A204.1 (cell line): ENCODE results near the gene RBKS.
"Not testable (repeated sequence)": the region's sequence is repeated elsewhere in the genome, so short reads cannot be mapped to it uniquely, and the experiment has no call there.

Experiments used
- FAIRE-seq: peaks from 2 replicates; lab custom pipeline; 2012; peaks lifted over from hg19 to GRCh38; lab: Jason Lieb, UNC

RBKS gene

DNA sequence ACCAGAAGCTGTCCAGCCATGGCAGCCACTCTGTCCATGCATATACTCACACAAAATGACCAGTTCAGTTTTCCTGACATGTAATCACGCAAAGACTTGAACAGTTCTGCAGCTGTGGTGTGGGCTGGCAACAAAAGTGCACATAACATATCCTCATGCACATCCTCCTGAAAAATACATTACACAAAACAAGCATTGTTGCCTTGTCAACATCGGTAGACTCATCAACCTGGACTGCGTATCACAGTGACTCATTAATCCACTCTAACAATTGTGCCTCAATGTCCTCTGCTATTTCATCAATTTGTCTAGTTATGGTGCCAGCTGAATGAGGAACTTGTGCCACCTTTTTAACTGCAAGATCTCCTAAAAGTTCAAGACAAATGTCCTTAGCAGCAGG, 19.5 kb downstream of the RBKS start:
- FAIRE-seq: no peak

DNA sequence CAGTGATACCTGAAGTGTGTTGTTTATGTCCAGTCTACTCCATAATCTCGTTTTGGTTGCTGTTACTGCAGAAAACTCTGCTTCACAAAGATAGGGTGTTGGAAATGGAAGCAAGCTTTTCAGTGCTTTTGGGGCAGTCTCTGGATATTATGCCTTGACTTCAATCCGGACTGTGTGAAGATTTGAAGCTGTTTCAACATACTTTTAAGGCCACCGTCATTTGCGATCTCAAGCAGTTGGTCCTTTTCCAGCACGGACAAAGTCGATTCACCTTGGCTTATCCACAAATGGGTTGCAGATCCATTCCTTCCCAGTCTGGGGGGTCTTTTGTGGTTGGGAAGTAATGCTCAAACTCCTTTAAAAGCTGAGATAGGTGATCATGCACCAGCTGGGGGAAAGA, 20.4 kb downstream of the RBKS start:
- no peak for FAIRE-seq

DNA sequence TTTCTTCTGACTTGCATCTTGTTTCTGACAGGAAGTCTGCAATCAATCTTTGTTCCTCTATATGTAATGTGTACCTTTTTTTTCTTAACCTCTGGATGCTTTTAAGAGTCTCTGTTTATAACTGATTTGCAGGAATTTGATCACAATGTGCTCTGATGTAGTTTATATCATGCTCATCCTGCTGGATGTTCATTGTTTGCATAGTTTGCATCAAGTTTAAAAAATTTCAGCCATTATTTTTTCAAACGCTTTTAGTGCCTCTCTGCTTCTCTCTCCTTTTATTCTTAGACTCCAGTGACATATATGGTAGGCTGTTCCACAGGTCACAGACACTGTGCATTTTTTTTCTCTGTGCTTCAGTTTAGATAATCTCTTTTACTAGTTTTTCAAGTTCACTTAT, 23.9 kb downstream of the RBKS start:
- FAIRE-seq: no peak

DNA sequence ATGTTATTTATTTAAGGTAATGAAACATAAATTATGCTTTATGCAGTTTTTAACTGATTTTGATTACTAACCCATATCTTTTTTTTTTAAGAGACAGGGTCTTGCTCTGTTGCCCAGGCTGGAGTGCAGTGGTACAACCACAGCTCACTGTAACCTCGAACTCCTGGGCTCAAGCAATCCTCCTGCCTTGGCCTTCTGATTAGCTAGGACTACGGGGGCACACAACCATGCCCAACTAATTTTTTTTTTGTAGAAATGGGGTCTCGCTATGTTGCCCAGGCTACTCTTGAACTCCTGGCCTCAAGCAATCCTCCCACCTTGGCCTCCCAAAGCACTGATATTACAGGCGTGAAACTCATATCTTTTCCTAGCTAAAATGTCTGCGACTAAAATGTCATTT, 26.2 kb downstream of the RBKS start:
- FAIRE-seq: not testable (repeated sequence)

DNA sequence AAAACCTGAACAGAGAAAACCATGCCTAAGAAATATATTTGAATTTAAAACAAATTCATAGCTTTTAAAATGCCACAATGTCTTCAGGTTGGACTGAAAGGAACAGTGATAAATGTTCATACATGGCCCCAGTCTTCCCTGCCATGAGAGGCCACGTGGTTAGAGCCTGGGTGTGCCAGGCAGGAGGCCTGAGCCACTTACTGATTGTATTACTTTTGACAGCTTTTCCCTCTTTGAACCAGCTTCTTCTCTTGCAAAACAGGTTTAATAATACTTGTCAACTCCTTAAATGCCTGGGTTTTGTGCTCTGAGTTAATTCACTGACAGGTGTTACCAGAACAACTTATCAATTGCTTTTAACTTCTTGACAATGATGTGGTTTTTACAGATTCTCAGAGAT, 27.0 kb downstream of the RBKS start:
- no peak for FAIRE-seq

DNA sequence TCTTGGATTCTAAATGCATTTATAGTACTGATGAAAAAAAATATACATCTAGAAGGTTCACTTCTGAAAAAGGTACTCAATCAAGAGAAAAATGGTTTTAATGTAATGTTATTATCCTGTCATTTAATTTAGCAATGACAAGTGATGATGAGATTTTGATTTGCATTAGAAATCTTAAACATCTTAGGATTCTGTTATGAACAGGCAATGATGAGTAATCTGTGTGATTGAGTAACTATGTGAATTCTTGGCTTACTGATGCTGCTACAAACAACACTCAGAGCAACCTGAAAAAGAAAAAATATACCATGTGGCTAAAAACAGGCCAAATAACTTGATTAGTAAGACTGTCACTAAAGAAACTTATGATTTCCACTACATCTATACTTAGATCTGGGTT, 30.1 kb downstream of the RBKS start:
- no peak for FAIRE-seq

DNA sequence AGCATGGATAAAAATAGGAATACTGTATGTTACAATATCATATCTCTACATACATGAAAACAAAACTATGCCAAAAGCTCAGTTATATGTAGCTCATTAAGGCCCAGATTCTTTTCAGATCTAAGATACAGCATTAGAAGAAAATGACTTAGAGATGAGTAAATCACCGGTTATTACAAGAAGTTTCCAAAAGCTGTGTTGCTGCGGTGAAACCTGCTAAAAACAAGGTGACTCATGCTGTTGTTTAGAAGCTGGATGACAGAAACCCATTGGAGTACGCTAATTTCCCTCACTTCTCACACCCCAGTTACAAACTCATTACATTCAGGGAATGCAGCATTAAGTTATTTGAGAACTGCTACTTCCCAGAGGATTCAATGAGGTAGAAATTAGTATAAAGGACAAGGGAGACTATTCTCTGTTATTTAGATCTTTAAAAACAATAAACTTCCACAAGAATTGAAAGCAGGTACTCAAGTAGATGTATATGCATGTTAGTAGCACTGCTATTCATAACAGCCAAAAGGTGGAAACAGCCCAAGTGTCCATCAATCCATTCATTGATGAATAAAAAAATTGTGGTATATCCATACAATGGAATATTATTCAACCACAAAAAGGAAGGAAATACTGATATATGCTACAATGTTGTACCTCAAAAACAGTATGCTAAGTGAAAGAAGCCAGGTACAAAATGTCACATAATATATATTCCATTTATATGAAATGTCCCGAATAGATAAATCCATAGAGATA, 32.6 kb downstream of the RBKS start:
- no peak for FAIRE-seq

DNA sequence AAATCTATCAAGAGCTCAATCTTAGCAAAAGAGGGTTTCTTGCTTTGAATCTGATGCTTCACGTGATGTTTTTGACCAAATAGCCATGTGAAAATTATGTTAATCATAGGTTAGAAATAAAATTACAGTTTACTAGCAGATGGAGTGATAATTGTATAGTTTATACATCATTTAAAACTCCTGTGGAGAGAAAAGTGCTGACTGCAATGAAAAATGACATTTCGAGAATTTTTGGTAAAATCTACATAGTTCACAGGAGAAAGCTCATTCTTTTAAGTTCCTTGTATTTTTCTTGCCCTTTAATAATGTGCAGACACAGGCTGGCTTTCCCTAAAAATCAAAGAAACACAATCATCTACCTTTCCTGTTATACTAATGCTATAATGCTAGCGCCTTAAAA, 33.2 kb downstream of the RBKS start:
- no peak for FAIRE-seq

DNA sequence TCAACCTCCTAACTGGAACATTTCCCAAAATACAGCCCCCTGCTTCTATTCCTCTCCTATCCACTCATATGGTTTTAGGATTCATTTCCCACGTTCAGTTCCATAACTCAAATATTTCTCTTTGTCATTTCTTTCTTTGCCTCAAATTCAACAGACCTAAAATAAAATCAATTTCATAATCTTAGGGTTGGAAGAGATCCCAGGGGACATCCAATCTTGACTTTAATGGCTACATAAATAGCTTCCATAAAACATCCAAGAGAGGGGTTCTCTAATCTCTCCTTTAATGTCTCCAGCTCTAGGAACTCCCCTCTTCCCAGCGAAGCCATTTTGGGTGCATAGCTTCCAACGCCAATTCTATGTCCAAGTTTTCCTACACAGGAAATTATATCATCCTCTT, 33.8 kb downstream of the RBKS start:
- no peak for FAIRE-seq

DNA sequence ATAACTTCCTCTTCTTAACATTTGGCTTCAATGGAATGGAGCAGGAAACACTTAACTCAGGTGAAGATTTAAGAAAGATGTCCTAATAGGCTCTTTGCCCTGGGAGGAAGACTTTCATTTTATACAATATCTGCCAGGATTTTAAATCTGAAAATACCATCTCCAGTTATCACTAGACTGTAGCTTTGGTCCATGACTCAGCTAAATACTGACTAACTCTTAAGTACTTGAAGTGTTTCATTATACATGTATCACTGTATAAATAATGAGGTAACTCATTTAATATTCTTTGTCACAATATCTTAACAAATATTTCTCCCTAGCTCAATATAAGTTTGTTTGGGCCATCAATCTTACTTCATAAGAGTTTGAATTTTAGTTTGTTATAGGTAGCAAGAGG, 34.7 kb downstream of the RBKS start:
- FAIRE-seq: no peak

DNA sequence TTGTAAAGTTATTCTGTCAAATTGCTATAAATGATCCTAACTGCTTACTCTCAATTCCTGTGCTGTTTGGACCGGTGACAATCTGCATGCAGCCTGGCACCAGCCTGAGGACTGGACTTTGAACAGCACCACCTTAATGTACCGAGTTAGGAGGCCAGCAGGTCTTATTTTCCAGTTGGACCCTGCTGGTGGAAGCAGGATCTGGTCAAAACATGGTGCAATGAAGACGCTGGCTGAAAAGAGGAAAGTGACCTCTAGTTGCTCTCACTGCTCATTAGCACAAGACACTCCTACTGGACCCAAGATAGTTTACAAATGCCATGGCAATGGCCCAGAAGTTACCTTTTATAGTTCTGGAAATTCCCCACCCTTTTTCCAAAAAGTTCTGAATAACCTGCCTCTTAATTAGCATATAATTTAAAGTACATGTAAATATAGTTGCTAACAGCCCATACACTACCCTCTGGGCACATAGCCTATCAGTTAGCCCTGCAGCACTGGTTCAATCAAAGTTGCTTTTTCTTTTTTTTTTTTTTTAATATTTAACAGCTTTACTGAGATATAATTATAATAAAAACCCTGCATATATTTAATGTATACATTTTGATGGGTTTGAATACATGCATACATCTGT, 35.8 kb downstream of the RBKS start:
- FAIRE-seq: no peak

DNA sequence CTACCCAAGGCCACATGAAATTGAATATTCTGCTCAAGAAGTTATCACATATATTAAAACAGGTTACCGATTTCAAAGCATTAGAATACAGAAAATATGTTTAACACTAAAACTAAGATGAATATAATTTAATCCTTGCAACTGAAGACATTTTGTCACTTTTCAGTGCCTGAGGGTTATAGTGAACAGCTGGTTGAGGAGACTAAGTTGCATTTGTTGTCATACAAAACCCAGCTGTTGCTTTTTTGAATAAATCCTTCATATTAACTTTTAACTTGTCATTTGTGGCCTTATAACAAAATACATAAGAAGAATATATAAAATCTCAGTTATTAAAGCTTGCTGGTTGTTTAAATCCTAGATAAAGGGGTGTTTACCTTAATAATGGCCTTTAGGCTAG, 37.5 kb downstream of the RBKS start:
- no peak for FAIRE-seq

DNA sequence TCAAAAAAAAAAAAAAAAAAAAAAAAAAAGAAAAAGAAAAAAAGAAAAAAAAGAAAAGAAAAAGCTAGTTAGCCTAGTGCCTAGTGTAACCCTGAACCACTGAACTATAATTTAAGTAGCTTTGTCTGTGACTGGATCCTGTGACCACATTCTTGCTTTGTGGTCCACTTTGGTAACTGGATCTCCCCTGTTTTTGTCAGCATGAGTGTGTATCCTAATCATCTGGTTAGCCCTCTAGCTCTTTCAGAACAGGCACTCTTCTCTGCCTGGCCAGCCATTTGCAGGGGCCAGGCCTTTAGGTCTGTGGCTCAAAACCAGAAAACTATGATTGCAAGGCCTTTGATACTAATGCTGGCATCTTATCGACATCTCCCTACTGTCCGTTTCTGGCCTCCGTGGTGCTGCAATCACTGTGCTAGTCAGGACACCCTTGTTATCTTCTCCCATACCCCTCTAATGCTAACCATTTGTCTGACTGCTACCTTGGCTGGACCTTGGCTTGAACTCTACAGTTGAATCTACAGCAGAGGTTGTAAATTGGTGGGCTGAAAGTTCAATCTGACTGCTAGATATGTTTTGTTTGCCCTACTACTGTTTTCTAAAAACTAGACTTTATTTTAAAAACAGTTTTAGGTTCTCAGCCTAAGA, 40.5 kb downstream of the RBKS start:
- FAIRE-seq: no peak

DNA sequence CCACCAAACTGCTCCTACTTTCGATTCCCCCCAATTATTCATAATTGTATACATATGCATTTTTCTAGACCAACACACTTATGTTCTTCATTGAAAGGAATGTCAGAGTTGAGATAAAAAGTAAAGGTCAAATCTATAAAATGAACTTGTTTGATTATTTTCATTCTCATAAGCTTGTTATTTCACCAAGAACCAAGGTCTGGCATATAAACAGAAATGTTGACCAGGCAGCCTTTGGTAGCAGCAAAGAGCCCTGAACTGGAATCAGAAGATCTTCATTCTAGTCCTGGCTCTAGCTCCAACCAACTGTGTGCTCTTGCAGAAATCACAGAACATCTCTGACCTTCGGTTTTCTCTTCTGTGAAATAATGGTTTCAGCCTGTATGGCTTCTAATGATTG, 42.9 kb downstream of the RBKS start:
- no peak for FAIRE-seq

DNA sequence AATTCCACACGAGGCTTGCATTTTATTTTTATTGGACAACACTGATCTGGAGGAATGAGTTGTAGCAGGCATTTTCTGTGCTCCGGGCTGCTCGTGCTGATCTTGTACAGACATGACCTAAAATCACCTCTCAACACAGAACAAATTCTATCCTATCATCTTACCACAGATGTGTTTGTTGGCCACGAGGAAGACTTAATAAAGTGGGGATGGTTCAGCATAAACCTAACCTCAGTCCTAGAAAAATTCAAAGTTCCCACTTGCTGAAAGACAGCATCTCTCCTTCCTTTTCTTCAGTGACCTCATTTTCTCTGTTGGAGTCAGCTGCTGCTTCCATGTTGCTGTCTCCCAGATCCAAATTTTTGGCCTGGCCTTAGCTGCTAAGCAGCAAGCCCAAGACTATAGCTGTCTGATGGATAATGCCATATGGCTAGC, 45.3 kb downstream of the RBKS start:
- FAIRE-seq: no peak

DNA sequence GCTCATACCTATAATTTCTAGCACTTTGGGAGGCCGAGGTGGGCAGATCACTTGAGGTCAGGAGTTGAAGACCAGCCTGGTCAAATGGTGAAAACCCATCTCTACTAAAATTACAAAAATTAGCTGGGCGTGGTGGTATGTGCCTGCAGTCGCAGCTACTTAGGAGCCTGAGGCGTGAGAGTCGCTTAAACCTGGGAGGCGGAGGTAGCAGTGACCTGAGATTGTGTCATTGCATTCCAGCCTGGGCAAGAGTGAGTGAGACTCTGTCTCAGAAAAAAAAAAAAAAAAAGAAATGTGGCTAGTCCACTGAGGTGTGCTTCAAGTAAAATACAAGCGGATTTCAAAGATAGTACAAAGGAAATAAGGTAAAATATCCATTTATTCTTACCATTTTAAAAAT, 46.2 kb downstream of the RBKS start:
- FAIRE-seq: no peak

DNA sequence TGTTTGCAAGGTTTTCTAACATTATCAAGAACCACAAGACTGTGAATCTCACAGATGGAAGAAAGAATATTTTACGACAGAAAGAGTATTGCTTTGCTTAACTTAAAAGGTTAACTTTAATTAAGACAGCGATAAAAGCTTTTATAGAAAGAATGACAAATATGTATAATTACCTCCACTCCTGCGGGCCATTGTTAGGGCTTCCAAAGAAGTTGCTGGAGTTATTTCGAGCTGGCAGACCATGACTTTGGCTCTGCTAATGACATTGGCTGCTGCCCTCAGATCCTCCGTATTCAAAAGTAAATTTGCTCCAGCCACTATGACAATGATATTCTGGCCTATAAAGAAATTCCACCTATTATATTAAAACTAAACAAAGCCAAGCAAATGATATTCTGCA, 47.3 kb downstream of the RBKS start:
- FAIRE-seq: no peak

DNA sequence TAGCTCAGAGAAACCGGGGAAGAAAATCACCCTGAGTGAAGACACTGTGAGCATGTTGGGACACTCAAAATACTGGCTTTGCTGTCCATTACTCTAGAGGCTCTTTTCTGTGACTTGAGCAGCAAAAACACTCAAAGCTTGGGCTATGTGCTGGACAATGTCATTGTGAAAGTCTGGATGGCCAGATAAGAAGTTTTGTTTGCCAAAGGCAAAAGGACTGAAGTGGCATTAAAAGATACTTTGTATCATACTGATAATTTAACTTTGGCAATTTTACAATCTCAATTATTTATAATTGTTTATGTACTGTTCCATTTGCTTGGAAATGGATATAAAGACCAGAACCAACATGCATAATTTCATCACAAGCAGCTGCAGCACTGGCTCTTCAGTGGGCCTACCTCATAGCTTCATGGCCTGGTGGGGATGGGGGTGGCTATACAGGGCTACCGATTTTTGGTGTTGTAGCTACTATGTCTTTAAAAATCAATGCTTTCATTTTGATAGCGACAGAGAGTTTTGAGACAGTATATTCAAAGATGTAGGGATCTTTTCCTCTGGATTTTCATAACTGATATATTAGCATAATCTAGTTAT, 51.1 kb downstream of the RBKS start:
- FAIRE-seq: no peak

DNA sequence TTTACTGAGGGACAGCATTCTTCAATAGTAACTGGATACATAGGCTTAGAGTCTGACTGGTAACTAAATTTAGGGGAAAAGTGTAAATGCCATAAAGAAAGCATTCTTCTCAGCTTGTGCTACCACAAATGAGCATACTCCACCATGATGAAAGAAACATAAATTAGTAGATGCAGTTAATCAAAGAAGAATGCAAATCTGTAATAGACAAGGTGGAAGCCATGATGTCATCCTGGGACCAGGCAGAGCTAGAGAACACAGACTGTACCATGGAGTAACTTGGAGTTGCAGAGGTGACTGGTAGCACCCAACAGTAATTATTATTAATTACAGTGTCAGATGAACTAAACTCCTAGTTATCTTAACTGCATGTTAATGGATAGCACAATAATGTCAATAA, 51.7 kb downstream of the RBKS start:
- FAIRE-seq: no peak

DNA sequence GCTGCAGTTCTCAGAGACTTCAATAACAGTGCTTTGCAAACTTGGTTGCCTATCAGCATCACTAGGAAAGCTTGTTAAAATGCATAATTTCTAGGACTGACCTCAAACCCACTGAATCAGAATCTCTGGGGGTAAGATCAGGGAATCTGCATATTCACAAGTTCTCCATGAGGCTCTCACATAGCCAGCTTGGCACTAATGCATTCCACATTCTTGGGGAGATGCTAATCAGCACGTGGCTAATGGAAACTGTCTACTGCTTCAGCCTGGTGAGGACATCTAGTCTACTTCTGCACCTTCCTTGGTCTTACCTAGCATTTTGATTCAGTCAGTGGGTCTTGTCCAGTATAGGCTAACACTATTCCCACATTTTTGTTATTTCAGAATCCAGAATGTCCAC, 56.3 kb downstream of the RBKS start:
- no peak for FAIRE-seq

DNA sequence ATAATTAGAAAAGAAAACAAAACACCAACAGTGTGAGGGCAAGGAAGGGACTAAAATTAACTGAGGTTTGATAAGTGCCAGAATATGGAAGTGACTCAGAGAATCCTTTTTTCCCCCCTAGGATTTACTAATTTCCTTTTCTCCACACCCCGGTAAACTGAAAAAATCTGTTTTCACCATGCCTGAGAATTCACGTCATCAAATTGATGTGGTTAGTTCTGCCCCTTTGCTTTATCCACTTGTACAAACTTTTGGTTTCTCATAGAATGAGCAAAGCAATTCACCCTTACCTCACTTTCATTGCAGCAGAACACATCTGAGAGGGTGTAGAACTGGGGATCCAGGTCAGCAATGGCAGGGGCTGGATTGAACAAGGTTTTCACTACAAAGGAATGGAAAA, 57.8 kb downstream of the RBKS start:
- no peak for FAIRE-seq

DNA sequence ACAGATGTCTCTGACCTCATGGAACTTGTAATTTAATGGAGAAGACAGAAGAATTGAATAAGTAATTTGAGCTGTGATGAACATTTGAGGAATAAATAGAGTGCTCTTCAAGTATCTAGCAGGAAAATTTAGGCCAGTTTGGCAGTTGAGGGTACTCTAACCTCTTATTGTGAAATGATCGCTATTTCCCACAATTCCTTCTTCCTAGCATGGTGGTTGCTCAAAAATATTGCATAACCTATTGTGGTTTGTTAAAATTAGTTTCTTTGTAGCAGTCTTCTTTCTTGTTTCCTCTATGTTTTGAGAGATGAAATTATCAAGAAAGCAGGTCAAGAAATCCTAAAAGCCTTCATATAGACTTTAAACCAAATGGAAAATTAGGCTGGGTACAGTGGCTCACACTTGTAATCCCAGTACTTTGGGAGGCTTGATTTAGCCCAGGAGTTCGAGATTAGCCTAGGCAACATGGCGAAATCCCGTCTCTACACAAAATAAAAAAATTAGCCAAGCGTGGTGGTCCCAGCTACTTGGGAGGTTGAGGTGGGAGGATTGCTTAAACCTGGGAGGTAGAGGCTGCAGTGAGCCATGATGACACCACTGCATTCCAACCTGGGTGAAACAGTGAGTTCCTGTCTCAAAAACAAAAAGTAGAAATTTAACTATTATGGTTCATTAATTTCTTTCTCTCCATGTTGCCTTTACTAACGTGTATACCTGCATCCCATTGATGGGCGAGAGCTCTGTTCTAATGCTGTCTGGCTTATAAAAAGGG, 58.7 kb downstream of the RBKS start:
- FAIRE-seq: no peak

DNA sequence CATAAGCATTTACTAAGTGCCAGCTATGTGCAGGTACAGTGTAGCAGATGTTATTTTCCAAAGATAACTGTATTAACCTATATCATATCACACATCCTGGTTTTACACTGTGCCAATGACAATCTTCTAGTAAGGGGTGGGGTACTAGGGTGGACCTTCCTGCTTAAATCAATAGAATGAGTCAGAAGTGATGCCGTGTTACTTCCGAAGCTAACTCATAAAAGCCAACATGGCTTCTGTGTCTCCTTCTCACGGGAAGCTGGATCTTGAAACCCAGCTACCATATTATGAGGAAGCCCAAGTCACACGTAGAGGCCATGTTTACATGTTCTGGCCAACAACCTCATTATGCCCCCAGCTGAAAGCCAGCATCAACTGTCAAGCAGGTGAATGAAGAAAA, 59.5 kb downstream of the RBKS start:
- no peak for FAIRE-seq
